Activated B cell treated with CpG ODN at 0.5 μM for 24 hours (primary cell): Measurements from ENCODE around the gene SPAG9. TPM values are rescaled to one million over a fixed set of nuclear protein-coding genes. Genes with fewer than 3 reads are reported as not detected.
A peak's percentile ranks its signal among the peaks of the same experiment; 100 is the strongest.

Experiments
- ATAC-seq: fragments of 200-7000 bp; cut with Tn5 transposase; one replicate; pipeline ENCODE4 v1.10.0; 2021; ENCODE audit warnings: low read depth, mild to moderate bottlenecking, moderate library complexity
- CTCF ChIA-PET: fragments of 350-600 bp; sonication (Branson Sonifier 250); formaldehyde crosslinking; loops from one replicate; lab custom pipeline; 2021; ENCODE audit warnings: antibody characterized with exemption; lab: Charles Lee
- POLR2A ChIA-PET: fragments of 350-600 bp; sonication (Branson Sonifier 250); formaldehyde crosslinking; loops from one replicate; lab custom pipeline; 2021; ENCODE audit warnings: antibody characterized with exemption; lab: Charles Lee
- DNase-seq: peaks from one replicate; pipeline ENCODE4 v3.0.0; 2022
- H3K27ac Mint-ChIP-seq: one replicate; pipeline ENCODE4 v1.8.0; 2020; ENCODE audit warnings: mixed read lengths
- H3K27me3 Mint-ChIP-seq: one replicate; pipeline ENCODE4 v1.8.0; 2021; ENCODE audit warnings: mixed read lengths
- H3K36me3 Mint-ChIP-seq: one replicate; pipeline ENCODE4 v1.8.0; 2021; ENCODE audit warnings: low read depth, mixed read lengths
- H3K4me1 Mint-ChIP-seq: one replicate; pipeline ENCODE4 v1.8.0; 2021; ENCODE audit warnings: mixed read lengths
- H3K4me3 Mint-ChIP-seq: one replicate; pipeline ENCODE4 v1.8.0; 2020; ENCODE audit warnings: mild to moderate bottlenecking, mixed read lengths
- H3K9me3 Mint-ChIP-seq: one replicate; pipeline ENCODE4 v1.8.0; 2020; ENCODE audit warnings: mixed read lengths
- intact Hi-C: fragments of 100-400 bp; cut with micrococcal nuclease; formaldehyde crosslinking; loops from one replicate; pipeline ENCODE4 v1.15.1; 2024
- total RNA-seq: library from RNA; stranded (reverse); gene quantifications from 2 replicates; pipeline ENCODE4 v1.2.3, GENCODE V29; 2022
- TF ChIP-seq, protein P1 (sequence below): fragments of 200-600 bp; IDR thresholded peaks from one replicate; pipeline ENCODE4 v1.8.0; 2022; ENCODE audit warnings: antibody characterized with exemption, mild to moderate bottlenecking

The SPAG9 gene
- total RNA-seq, 1 donor from 2014 or later = 49.3 TPM

DNA sequence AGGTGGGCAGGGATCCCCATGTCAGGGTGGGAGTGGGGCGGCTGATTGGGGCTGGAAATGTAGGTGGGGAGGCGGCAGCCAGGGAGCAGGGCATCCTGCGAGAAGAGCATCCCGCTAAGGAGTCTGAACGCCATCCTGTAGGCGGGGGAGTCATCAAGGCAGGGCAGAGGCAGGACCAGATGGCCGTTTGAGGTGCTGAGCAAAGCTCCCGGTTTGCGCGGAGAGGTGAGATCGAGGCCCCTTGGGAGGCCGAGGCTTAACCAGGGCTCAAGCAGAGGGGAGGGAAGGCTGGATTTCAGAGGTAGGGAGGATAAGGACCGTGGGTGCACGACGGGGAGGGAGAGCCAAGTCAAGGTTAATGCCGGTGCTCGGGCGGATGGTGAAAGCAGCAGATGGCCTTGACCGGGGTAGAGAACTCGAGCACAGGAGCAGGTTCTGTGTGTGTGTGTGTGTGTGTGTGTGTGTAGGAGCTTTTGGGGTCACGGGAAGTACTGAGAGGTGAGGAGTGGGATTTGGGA is 45.1 kb upstream of the SPAG9 start:
- Mint-ChIP-seq H3K9me3 (no peaks in the 10 kb centered on the region), H3K27me3 (no peaks in the 10 kb centered on the region), H3K4me1 (peaks cover 24% of the 10 kb centered on the region), H3K27ac (peak overlapping the region; percentile 90), H3K36me3 (peaks cover 63% of the 10 kb centered on the region), H3K4me3 (peak overlapping the region; percentile 86)
- POLR2A ChIA-PET = interaction anchor here (0.5 to 4.2 kb wide), 7 partner anchors 10 to 299 kb away, joined by 3 to 51 read pairs (median 3); partner anchors contain the start of genes NME1, SPAG9 and TOB1
- CTCF ChIA-PET = interaction anchor here (1.3 to 2.2 kb wide), 2 partner anchors 13 to 166 kb away, joined by 5 to 11 read pairs; partner anchors contain the start of gene NME1
- DNase-seq (no peak), ATAC-seq (peak; percentile 32)
- TF ChIP-seq, protein P1, sequence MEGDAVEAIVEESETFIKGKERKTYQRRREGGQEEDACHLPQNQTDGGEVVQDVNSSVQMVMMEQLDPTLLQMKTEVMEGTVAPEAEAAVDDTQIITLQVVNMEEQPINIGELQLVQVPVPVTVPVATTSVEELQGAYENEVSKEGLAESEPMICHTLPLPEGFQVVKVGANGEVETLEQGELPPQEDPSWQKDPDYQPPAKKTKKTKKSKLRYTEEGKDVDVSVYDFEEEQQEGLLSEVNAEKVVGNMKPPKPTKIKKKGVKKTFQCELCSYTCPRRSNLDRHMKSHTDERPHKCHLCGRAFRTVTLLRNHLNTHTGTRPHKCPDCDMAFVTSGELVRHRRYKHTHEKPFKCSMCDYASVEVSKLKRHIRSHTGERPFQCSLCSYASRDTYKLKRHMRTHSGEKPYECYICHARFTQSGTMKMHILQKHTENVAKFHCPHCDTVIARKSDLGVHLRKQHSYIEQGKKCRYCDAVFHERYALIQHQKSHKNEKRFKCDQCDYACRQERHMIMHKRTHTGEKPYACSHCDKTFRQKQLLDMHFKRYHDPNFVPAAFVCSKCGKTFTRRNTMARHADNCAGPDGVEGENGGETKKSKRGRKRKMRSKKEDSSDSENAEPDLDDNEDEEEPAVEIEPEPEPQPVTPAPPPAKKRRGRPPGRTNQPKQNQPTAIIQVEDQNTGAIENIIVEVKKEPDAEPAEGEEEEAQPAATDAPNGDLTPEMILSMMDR = no peak
- intact Hi-C loops = loop anchor here (1.0 to 5.0 kb wide), 5 partner anchors 12 to 458 kb away; partner anchors contain the start of genes ANKRD40, NME1, SPAG9 and TOB1

DNA sequence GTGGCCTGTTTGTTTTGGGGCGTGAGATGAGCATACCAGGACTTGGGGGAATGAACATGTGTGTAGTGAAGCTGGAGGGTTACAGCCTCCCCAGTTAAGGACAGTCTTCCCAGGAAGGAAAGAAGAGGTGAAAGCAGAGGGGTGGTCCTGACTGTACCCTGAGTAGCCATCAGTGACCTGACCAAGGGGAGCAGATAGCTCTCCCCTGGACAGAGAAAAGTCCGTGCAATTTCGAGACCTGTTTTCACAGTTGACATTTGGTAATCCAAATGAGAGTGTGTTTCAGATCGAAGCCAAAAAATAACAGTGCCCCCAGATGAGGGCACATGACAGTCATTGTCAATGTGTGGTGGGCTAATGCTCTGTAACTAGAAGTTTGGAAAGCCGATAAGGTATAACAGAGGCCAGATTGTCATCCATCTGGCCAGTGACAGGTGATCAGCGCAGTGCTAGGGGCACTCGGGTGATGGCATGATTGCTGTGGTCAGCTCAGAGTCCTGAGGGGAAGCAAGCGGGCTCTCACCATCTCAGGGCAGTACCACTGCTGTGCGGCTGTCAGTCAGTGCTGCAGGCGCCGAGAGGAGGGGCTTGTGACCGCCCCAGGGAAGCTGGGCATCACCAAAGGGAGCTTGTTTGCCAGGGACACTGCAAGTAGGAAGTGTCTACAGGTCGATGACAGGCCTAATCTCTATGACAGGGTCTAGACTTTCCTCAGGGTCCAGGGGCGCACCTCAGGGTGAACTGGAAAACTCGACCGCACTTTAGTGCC is 44.4 kb upstream of the SPAG9 start:
- H3K9me3 Mint-ChIP-seq = no peaks in the 10 kb centered on the region
- H3K27ac Mint-ChIP-seq = peak overlapping the region; percentile 90
- peaks cover 24% of the 10 kb centered on the region for H3K4me1 Mint-ChIP-seq
- H3K4me3 Mint-ChIP-seq = peak overlapping the region; percentile 86
- peaks cover 62% of the 10 kb centered on the region for H3K36me3 Mint-ChIP-seq
- ATAC-seq (no peak), DNase-seq (no peak)
- ChIA-PET POLR2A (interaction anchor here (0.8 to 4.2 kb wide), 4 partner anchors 11 to 298 kb away, joined by 3 to 51 read pairs (median 14); partner anchors contain the start of genes NME1, SPAG9 and TOB1), CTCF (interaction anchor here (1.3 to 2.2 kb wide), 2 partner anchors 12 to 166 kb away, joined by 5 to 11 read pairs; partner anchors contain the start of gene NME1)
- TF ChIP-seq, protein P1 = no peak
- no peaks in the 10 kb centered on the region for H3K27me3 Mint-ChIP-seq
- intact Hi-C loops = loop anchor here (5.0 kb wide), 3 partner anchors 163 to 458 kb away; partner anchors contain the start of genes ANKRD40 and TOB1

DNA sequence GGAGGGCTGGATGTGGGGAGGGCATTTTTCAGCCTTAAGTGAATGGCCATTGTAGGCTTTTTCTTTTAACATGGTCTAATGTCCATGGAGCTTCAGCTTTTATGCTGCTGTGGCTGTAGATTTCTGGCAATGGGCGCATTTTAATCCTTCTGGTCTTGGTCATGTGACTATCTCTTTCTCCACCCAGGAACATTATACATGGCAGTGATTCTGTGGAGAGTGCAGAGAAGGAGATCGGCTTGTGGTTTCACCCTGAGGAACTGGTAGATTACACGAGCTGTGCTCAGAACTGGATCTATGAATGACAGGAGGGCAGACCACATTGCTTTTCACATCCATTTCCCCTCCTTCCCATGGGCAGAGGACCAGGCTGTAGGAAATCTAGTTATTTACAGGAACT is 40.9 kb upstream of the SPAG9 start:
- ATAC-seq (no peak), DNase-seq (no peak)
- H3K9me3 Mint-ChIP-seq = no peaks in the 10 kb centered on the region
- ChIA-PET POLR2A (interaction anchor here (0.7 to 1.2 kb wide), 2 partner anchors 8 to 30 kb away, joined by 3 to 5 read pairs; partner anchors contain the start of gene NME1), CTCF (no interaction called here)
- H3K4me3 Mint-ChIP-seq = no peak overlapping the region
- no peaks in the 10 kb centered on the region for H3K27me3 Mint-ChIP-seq
- H3K27ac Mint-ChIP-seq = no peak overlapping the region
- H3K36me3 Mint-ChIP-seq = peaks cover 70% of the 10 kb centered on the region
- intact Hi-C loops = no loop called here
- TF ChIP-seq, protein P1 = no peak
- peaks cover 10% of the 10 kb centered on the region for H3K4me1 Mint-ChIP-seq

DNA sequence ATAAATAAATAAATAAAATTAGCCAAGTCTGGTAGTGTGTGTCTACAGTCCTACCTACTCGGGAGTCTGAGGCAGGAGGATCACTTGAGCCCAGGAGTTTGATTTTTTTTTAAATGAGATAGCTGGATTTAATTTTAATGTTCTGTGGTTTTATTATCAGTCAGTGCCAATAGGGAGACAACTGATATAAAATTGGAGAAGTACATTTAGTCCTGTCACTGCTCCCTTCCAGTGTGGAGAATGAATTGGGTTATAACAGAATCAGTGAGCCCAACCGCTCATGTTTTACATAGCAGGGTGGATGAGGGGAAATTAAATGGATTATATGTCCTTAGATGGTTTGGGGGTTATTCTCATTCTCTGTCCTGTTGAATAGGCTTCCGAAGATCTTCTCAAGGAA is 38.9 kb upstream of the SPAG9 start:
- peaks cover 7% of the 10 kb centered on the region for H3K4me1 Mint-ChIP-seq
- ATAC-seq (no peak), DNase-seq (no peak)
- H3K4me3 Mint-ChIP-seq = no peak overlapping the region
- ChIA-PET CTCF (no interaction called here), POLR2A (no interaction called here)
- H3K9me3 Mint-ChIP-seq = no peaks in the 10 kb centered on the region
- no peaks in the 10 kb centered on the region for H3K27me3 Mint-ChIP-seq
- H3K27ac Mint-ChIP-seq = no peak overlapping the region
- H3K36me3 Mint-ChIP-seq = peaks cover 73% of the 10 kb centered on the region
- TF ChIP-seq, protein P1 = no peak
- intact Hi-C loops = no loop called here

DNA sequence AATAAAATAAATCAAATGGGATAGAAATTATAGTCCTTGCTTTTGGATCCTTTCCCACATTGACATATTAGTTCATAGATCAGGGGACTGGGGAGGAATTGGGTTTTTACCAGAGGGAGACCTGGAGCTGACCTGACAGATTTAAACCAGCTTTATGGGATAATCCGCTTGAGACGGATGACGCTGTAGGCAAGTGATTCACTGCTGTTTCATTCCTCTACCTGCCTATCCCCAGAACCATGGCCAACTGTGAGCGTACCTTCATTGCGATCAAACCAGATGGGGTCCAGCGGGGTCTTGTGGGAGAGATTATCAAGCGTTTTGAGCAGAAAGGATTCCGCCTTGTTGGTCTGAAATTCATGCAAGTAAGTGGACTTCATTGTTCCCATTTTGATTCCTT is 34.7 kb upstream of the SPAG9 start:
- peaks cover 7% of the 10 kb centered on the region for H3K4me1 Mint-ChIP-seq
- POLR2A ChIA-PET = interaction anchor here (0.6 to 3.9 kb wide), 2 partner anchors 9 to 428 kb away, joined by 5 to 51 read pairs; partner anchors contain the start of gene NME2
- no peak for ATAC-seq
- no peak overlapping the region for H3K4me3 Mint-ChIP-seq
- CTCF ChIA-PET = no interaction called here
- H3K9me3 Mint-ChIP-seq = no peaks in the 10 kb centered on the region
- DNase-seq = no peak
- intact Hi-C loops = no loop called here
- peaks cover 43% of the 10 kb centered on the region for H3K36me3 Mint-ChIP-seq
- no peaks in the 10 kb centered on the region for H3K27me3 Mint-ChIP-seq
- TF ChIP-seq, protein P1 = no peak
- no peak overlapping the region for H3K27ac Mint-ChIP-seq
